Keratinocyte (primary cell): Measurements from ENCODE around the gene POU5F2. TPM values are rescaled to one million over a fixed set of nuclear protein-coding genes. Genes with fewer than 3 reads are reported as not detected.

Source experiments
- DNase-seq: peaks from one replicate; pipeline ENCODE4 v3.0.0-alpha.2; 2011; ENCODE audit warnings: low read depth, missing footprints, low spot score
- FAIRE-seq: peaks from 2 replicates; lab custom pipeline; 2011; peaks lifted over from hg19 to GRCh38; lab: Jason Lieb, UNC
- H2AFZ ChIP-seq: 2 replicates; pipeline ENCODE4 v1.6.0; 2012; ENCODE audit warnings: low read length, control low read depth, inconsistent platforms; ENCODE audit not compliant: control insufficient read depth
- H3K27ac ChIP-seq: 2 replicates; pipeline ENCODE4 v1.5.1; 2011; ENCODE audit warnings: low read length; ENCODE audit not compliant: control insufficient read depth, insufficient read depth
- H3K27me3 ChIP-seq: 3 replicates; pipeline ENCODE4 v1.6.0; 2011; ENCODE audit warnings: low read length; ENCODE audit not compliant: control insufficient read depth, insufficient read depth; ENCODE audit errors: extremely low read depth
- H3K36me3 ChIP-seq, 2 experiments: 2 replicates in 1 of 2; 3 replicates in 1 of 2; pipeline ENCODE4 v1.5.1; 2011; ENCODE audit warnings: low read length in 2 of 2, mild to moderate bottlenecking in 1 of 2; ENCODE audit not compliant: control insufficient read depth in 2 of 2, insufficient read depth in 2 of 2; ENCODE audit errors: extremely low read depth in 1 of 2
- H3K4me1 ChIP-seq: 3 replicates; pipeline ENCODE4 v1.5.1; 2011; ENCODE audit warnings: low read length; ENCODE audit not compliant: control insufficient read depth, insufficient read depth; ENCODE audit errors: extremely low read depth
- H3K4me2 ChIP-seq: 3 replicates; pipeline ENCODE4 v1.6.0; 2011; ENCODE audit warnings: low read depth, low read length; ENCODE audit not compliant: control insufficient read depth, insufficient read depth; ENCODE audit errors: extremely low read depth
- H3K4me3 ChIP-seq, 3 experiments: fragments of 200-600 bp in 1 of 3; sonication (generic) in 1 of 3; 2 replicates in 2 of 3; 3 replicates in 1 of 3; pipeline ENCODE4 v1.5.1; 2011 to 2016; ENCODE audit warnings: low read length in 3 of 3, mild to moderate bottlenecking in 3 of 3, control low read depth in 2 of 3, inconsistent platforms in 1 of 3, low read depth in 1 of 3, mixed read lengths in 1 of 3, mixed run types in 1 of 3, moderate library complexity in 1 of 3; ENCODE audit not compliant: control insufficient read depth in 2 of 3, insufficient read depth in 2 of 3; ENCODE audit errors: extremely low read depth in 1 of 3
- H3K79me2 ChIP-seq: 2 replicates; pipeline ENCODE4 v1.6.0; 2012; ENCODE audit warnings: low read length; ENCODE audit not compliant: control insufficient read depth, insufficient read depth
- H3K9ac ChIP-seq: 3 replicates; pipeline ENCODE4 v1.6.0; 2011; ENCODE audit warnings: low read length; ENCODE audit not compliant: control insufficient read depth, insufficient read depth; ENCODE audit errors: extremely low read depth
- H3K9me1 ChIP-seq: 3 replicates; pipeline ENCODE4 v1.6.0; 2011; ENCODE audit warnings: low read length; ENCODE audit not compliant: control insufficient read depth, insufficient read depth; ENCODE audit errors: extremely low read depth
- H3K9me3 ChIP-seq: 2 replicates; pipeline ENCODE4 v1.5.1; 2012; ENCODE audit warnings: low read depth, low read length; ENCODE audit not compliant: control insufficient read depth
- H4K20me1 ChIP-seq: 3 replicates; pipeline ENCODE4 v1.6.0; 2011; ENCODE audit warnings: low read length; ENCODE audit not compliant: control insufficient read depth, insufficient read depth; ENCODE audit errors: extremely low read depth
- EZH2 ChIP-seq: IDR thresholded peaks from one replicate; pipeline ENCODE4 v1.6.1; 2012; ENCODE audit warnings: inconsistent platforms, mild to moderate bottlenecking, low read length, moderate library complexity
- dilution Hi-C: fragments of 300-500 bp; cut with MboI; formaldehyde crosslinking; loops from one replicate; pipeline ENCODE4 v1.7.0; 2020; ENCODE audit warnings: low sequenced_read_pairs; ENCODE audit not compliant: extremely low pct_ligation_motif_present
- polyA plus RNA-seq, 5 experiments: library from polyadenylated mRNA; depleted of rRNA in 3 of 5; stranded (reverse) in 3 of 5; stranded (forward) in 1 of 5; unstranded in 1 of 5; fragments of >200 nt; gene quantifications; 1 replicate in 1 of 5; 2 replicates in 3 of 5; 3 replicates in 1 of 5; pipeline versions ENCODE4 v1.2.1 to v1.2.3, GENCODE V29; 2011 to 2012; ENCODE audit warnings: missing spikeins in 2 of 5, low read depth in 1 of 5, low replicate concordance in 1 of 5
- TF ChIP-seq, protein P1 (sequence below), 3 experiments: IDR thresholded peaks in 1 of 3; conservative IDR thresholded peaks in 1 of 3; optimal IDR thresholded peaks in 1 of 3; 2 replicates in 2 of 3; 3 replicates in 1 of 3; pipeline versions ENCODE3 to v1.5.1; 2011; ENCODE audit warnings: low read length in 3 of 3, mild to moderate bottlenecking in 3 of 3, moderate library complexity in 2 of 3, control low read depth in 1 of 3, inconsistent platforms in 1 of 3; ENCODE audit not compliant: insufficient read depth in 2 of 3; ENCODE audit errors: extremely low read depth in 1 of 3

The POU5F2 gene
- polyA plus RNA-seq, 1 donor (not counting 4 experiments of a cell fraction or from before 2014, with no cell fraction given) = 0.09 TPM

DNA sequence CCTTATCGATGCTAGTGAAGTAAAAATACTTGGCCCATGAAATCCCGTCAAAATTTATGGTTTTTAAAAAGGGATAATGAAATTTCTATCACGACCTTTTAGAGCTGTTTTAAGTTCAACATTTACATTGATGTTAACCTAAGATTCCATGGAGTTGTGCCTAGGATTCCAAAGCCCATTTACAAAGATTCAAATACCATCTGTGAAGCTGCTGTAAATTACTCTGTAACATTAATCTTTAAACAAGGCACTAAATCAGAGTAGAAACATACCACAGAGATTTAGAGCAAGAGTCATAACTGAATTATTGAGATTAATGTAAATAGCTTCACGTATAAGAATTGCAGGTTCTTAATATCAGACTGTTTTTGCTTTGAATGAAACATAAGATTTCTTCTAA, 17.7 kb downstream of the POU5F2 start:
- Histone ChIP-seq H3K27me3 (no peaks in the 10 kb centered on the region), H3K4me3 (no peak overlapping the region), H3K9me3 (no peaks in the 10 kb centered on the region), H3K36me3 (no peaks in the 10 kb centered on the region), H3K79me2 (no peaks in the 10 kb centered on the region), H3K9me1 (no peaks in the 10 kb centered on the region), H3K27ac (no peak overlapping the region), H3K4me1 (no peaks in the 10 kb centered on the region), H4K20me1 (no peaks in the 10 kb centered on the region), H3K4me2 (no peak overlapping the region), H2AFZ (no peak overlapping the region), H3K9ac (no peak overlapping the region)
- TF ChIP-seq, protein P1, sequence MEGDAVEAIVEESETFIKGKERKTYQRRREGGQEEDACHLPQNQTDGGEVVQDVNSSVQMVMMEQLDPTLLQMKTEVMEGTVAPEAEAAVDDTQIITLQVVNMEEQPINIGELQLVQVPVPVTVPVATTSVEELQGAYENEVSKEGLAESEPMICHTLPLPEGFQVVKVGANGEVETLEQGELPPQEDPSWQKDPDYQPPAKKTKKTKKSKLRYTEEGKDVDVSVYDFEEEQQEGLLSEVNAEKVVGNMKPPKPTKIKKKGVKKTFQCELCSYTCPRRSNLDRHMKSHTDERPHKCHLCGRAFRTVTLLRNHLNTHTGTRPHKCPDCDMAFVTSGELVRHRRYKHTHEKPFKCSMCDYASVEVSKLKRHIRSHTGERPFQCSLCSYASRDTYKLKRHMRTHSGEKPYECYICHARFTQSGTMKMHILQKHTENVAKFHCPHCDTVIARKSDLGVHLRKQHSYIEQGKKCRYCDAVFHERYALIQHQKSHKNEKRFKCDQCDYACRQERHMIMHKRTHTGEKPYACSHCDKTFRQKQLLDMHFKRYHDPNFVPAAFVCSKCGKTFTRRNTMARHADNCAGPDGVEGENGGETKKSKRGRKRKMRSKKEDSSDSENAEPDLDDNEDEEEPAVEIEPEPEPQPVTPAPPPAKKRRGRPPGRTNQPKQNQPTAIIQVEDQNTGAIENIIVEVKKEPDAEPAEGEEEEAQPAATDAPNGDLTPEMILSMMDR (optimal IDR thresholded peaks at IDR 0.05 in 1 of 3, IDR thresholded peaks at IDR 0.05 in 1 of 3, conservative IDR thresholded peaks at IDR 0.05 in 1 of 3; ENCODE audit: extremely low read depth in 1 of 3, insufficient read depth in 2 of 3, low read length in 3 of 3) = no peak
- TF ChIP-seq EZH2 = no peak
- FAIRE-seq (no peak), DNase-seq (no peak)
- dilution Hi-C loops = no loop called here

DNA sequence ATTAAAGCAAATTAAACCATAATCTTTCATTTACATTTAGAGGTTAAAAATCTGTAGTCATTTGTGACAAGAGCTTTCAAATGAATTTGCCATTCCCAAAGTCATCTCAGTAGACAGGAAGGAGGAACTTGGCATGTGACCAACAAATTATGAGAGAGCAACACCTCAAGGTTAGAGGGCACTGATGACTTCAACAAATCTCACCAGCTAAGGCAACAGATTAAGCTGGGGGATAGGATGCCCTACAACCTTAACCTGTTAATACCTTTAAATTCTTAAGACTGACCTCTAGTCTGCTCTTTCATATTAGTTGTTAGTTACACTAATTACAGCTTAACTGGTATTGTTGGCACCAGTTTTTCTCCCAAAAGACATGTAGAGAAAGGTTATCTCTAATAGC, 18.4 kb downstream of the POU5F2 start:
- FAIRE-seq (no peak), DNase-seq (no peak)
- no peak overlapping the region for H3K4me2 ChIP-seq
- H4K20me1 ChIP-seq = no peaks in the 10 kb centered on the region
- H2AFZ ChIP-seq = no peak overlapping the region
- no peaks in the 10 kb centered on the region for H3K4me1 ChIP-seq
- TF ChIP-seq, protein P1 (optimal IDR thresholded peaks at IDR 0.05 in 1 of 3, IDR thresholded peaks at IDR 0.05 in 1 of 3, conservative IDR thresholded peaks at IDR 0.05 in 1 of 3; ENCODE audit: extremely low read depth in 1 of 3, insufficient read depth in 2 of 3, low read length in 3 of 3) = no peak
- TF ChIP-seq EZH2 = no peak
- H3K9me1 ChIP-seq = no peaks in the 10 kb centered on the region
- no peak overlapping the region for H3K4me3 ChIP-seq
- H3K9me3 ChIP-seq = no peaks in the 10 kb centered on the region
- no peak overlapping the region for H3K27ac ChIP-seq
- H3K79me2 ChIP-seq = no peaks in the 10 kb centered on the region
- no peak overlapping the region for H3K9ac ChIP-seq
- dilution Hi-C loops = no loop called here
- H3K27me3 ChIP-seq = no peaks in the 10 kb centered on the region
- H3K36me3 ChIP-seq = no peaks in the 10 kb centered on the region
